Transverse colon (tissue), 4 donors: Measurements from ENCODE around the gene MYH14.

Experiments used
- CTCF ChIP-seq, 5 experiments: fragments of 200-600 bp in 3 of 5; fragments of 450-650 bp in 2 of 5; sonication (generic) in 3 of 5; IDR thresholded peaks; 1 replicate in 2 of 5; 2 replicates in 3 of 5; pipeline ENCODE4 v1.5.1; 2016 to 2017; ENCODE audit warnings: antibody characterized with exemption in 5 of 5, inconsistent platforms in 3 of 5, mild to moderate bottlenecking in 2 of 5, moderate library complexity in 1 of 5
- EP300 ChIP-seq: sonication (generic); formaldehyde crosslinking; IDR thresholded peaks from one replicate; pipeline ENCODE4 v1.6.1; 2017; ENCODE audit warnings: antibody characterized with exemption, low read depth
- POLR2A ChIP-seq: fragments of 450-650 bp; IDR thresholded peaks from one replicate; pipeline ENCODE4 v1.6.1; 2016; ENCODE audit warnings: antibody characterized with exemption, mild to moderate bottlenecking, moderate library complexity
- POLR2AphosphoS5 ChIP-seq, 3 donors: sonication (generic); formaldehyde crosslinking; IDR thresholded peaks; one replicate each; pipeline ENCODE4 v1.6.1; 2016; ENCODE audit warnings: antibody characterized with exemption in 3 of 3

GRCh38 chr19:50214699-50215543, 11.5 kb downstream of the MYH14 start:
- no peak for TF ChIP-seq CTCF (IDR thresholded peaks at IDR 0.05)
- TF ChIP-seq POLR2AphosphoS5 (IDR thresholded peaks at IDR 0.05): peak in 2 of 3 donors; percentile 52 to 63
- TF ChIP-seq EP300: peak; percentile 29
- no peak for TF ChIP-seq POLR2A
